Lung (tissue), 12 donors: Measurements from ENCODE around the gene METTL8. TPM values are rescaled to one million over a fixed set of nuclear protein-coding genes. Genes with fewer than 3 reads are reported as not detected.

Experiments
- ATAC-seq: fragments of 200-7000 bp; cut with Tn5 transposase; one replicate; pipeline ENCODE4 v1.9.1; 2020; ENCODE audit warnings: moderate number of reproducible peaks; ENCODE audit not compliant: insufficient read depth, low FRiP score
- DNase-seq, 3 donors: peaks; one replicate each; pipeline ENCODE4 v3.0.0-alpha.2; 2013 to 2017
- H3K27ac ChIP-seq, 2 donors: one replicate each; pipeline ENCODE4 v1.5.1; 2013; ENCODE audit warnings: mild to moderate bottlenecking in 2 of 2, moderate library complexity in 2 of 2, control low read depth in 1 of 2, inconsistent platforms in 1 of 2, low read depth in 1 of 2, low read length in 1 of 2
- H3K27me3 ChIP-seq, 3 donors: one replicate each; pipeline ENCODE4 v1.5.1; 2013; ENCODE audit warnings: low read length in 2 of 3; ENCODE audit not compliant: control insufficient read depth in 3 of 3, insufficient read depth in 3 of 3
- H3K36me3 ChIP-seq, 4 donors: one replicate each; pipeline ENCODE4 v1.5.1; 2013; ENCODE audit warnings: low read length in 4 of 4, mild to moderate bottlenecking in 1 of 4, moderate library complexity in 1 of 4; ENCODE audit not compliant: control insufficient read depth in 4 of 4, insufficient read depth in 4 of 4
- H3K4me1 ChIP-seq, 5 donors: one replicate each; pipeline ENCODE4 v1.5.1; 2013; ENCODE audit warnings: low read length in 5 of 5, mild to moderate bottlenecking in 2 of 5, moderate library complexity in 1 of 5; ENCODE audit not compliant: control insufficient read depth in 5 of 5, insufficient read depth in 5 of 5
- H3K4me3 ChIP-seq: one replicate; pipeline ENCODE4 v1.5.1; 2013; ENCODE audit warnings: mild to moderate bottlenecking, control low read depth, moderate library complexity
- H3K9ac ChIP-seq, 2 donors: one replicate each; pipeline ENCODE4 v1.5.1; 2013; ENCODE audit warnings: low read length in 2 of 2, control low read depth in 1 of 2; ENCODE audit not compliant: insufficient read depth in 1 of 2
- H3K9me3 ChIP-seq, 4 donors: one replicate each; pipeline ENCODE4 v1.5.1; 2013; ENCODE audit warnings: low read length in 3 of 4, mild to moderate bottlenecking in 1 of 4, moderate library complexity in 1 of 4; ENCODE audit not compliant: control insufficient read depth in 4 of 4, insufficient read depth in 3 of 4
- WGBS, 2 donors: extraction: QIAGEN DNeasy Blood & Tissue Kit; methylation state at CpG; one replicate each; pipeline ENCODE4 v1.1.7; 2013; 5-methylcytosine and 5-hydroxymethylcytosine counted together
- polyA plus RNA-seq, 2 donors: library from polyadenylated mRNA; stranded (reverse); fragments of 200-250 nt; gene quantifications; one replicate each; pipeline ENCODE4 v1.2.1, GENCODE V29; 2013
- total RNA-seq, 2 donors: library from RNA; depleted of rRNA in 1 of 2; stranded (reverse); fragments of >200 nt in 1 of 2; gene quantifications; one replicate each; pipeline ENCODE4 v1.2.1, GENCODE V29; 2014 to 2021
- TF ChIP-seq, protein P1 (sequence below): IDR thresholded peaks from 2 replicates; pipeline ENCODE4 v1.5.1; 2012; ENCODE audit warnings: mild to moderate bottlenecking; ENCODE audit errors: control extremely low read depth, extremely low read depth
- donor health status: control.
- donor health status: control.
- donor health status: Bipolar disorder and iron deficiency.
- donor health status: healthy.
- donor health status: DM: yes; HTN: yes; CAD: no.

Gene METTL8
- total and polyA plus RNA-seq, 4 donors: 4.9 to 9.3 (median 8.5) TPM

DNA sequence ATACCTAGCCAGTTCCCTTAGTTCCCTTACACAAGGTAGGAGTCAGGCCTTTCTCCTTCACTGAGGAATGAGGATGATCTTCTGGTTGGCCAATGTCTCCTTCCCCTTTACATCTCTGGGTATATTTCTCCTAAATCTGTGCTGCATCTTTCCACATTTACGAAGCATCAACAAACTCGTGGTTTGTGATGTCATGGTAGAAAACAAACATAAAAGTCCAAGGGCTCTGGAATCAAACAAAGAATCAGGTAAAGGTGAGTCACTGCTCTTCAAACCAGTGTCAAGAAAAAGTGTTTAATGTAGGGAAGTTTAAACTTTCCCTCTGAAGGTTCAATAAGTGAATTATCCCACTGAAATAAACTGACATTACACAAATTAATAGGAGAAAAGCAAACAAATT lies 122.9 kb downstream of the METTL8 start:
- ATAC-seq: no peak
- H3K9me3 ChIP-seq: peaks cover 0 to 6% (median 0%) of the 10 kb centered on the region in 4 donors
- H3K4me1 ChIP-seq: peaks cover 0 to 2% (median 0%) of the 10 kb centered on the region in 5 donors
- H3K27me3 ChIP-seq: no peaks in the 10 kb centered on the region
- no peak overlapping the region for H3K27ac ChIP-seq
- TF ChIP-seq, protein P1, sequence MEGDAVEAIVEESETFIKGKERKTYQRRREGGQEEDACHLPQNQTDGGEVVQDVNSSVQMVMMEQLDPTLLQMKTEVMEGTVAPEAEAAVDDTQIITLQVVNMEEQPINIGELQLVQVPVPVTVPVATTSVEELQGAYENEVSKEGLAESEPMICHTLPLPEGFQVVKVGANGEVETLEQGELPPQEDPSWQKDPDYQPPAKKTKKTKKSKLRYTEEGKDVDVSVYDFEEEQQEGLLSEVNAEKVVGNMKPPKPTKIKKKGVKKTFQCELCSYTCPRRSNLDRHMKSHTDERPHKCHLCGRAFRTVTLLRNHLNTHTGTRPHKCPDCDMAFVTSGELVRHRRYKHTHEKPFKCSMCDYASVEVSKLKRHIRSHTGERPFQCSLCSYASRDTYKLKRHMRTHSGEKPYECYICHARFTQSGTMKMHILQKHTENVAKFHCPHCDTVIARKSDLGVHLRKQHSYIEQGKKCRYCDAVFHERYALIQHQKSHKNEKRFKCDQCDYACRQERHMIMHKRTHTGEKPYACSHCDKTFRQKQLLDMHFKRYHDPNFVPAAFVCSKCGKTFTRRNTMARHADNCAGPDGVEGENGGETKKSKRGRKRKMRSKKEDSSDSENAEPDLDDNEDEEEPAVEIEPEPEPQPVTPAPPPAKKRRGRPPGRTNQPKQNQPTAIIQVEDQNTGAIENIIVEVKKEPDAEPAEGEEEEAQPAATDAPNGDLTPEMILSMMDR: no peak
- H3K4me3 ChIP-seq: no peak overlapping the region
- DNase-seq: no peak
- WGBS, 2 donors: 92 to 95% methylated on average over 2 of the region's 2 CpGs
- H3K9ac ChIP-seq: no peak overlapping the region
- no peaks in the 10 kb centered on the region for H3K36me3 ChIP-seq

- no peak overlapping the region for H3K27ac ChIP-seq
- no peaks in the 10 kb centered on the region for H3K36me3 ChIP-seq
- DNase-seq: no peak
- peaks cover 0 to 6% (median 0%) of the 10 kb centered on the region in 4 donors for H3K9me3 ChIP-seq
- H3K4me1 ChIP-seq: no peaks in the 10 kb centered on the region
- H3K27me3 ChIP-seq: no peaks in the 10 kb centered on the region
- TF ChIP-seq, protein P1: no peak
- no peak overlapping the region for H3K4me3 ChIP-seq
- WGBS, 2 donors: 85 to 90% methylated on average over 6 of the region's 6 CpGs
- no peak for ATAC-seq
- H3K9ac ChIP-seq: no peak overlapping the region
Measured at GRCh38 chr2:171309455-171310286, 124.1 kb downstream of the METTL8 start.

GRCh38 chr2:171308280-171309054 lies 125.3 kb downstream of the METTL8 start:
- Histone ChIP-seq H3K4me3 (no peak overlapping the region), H3K9me3 (peaks cover 0 to 6% (median 0%) of the 10 kb centered on the region in 4 donors), H3K36me3 (no peaks in the 10 kb centered on the region), H3K27me3 (no peaks in the 10 kb centered on the region), H3K4me1 (no peaks in the 10 kb centered on the region), H3K27ac (no peak overlapping the region), H3K9ac (no peak overlapping the region)
- DNase-seq (no peak), ATAC-seq (no peak)
- WGBS, 2 donors: 96% methylated on average over 6 of the region's 6 CpGs
- TF ChIP-seq, protein P1: no peak
